ENCODE data around the gene IGSF23.

DNA sequence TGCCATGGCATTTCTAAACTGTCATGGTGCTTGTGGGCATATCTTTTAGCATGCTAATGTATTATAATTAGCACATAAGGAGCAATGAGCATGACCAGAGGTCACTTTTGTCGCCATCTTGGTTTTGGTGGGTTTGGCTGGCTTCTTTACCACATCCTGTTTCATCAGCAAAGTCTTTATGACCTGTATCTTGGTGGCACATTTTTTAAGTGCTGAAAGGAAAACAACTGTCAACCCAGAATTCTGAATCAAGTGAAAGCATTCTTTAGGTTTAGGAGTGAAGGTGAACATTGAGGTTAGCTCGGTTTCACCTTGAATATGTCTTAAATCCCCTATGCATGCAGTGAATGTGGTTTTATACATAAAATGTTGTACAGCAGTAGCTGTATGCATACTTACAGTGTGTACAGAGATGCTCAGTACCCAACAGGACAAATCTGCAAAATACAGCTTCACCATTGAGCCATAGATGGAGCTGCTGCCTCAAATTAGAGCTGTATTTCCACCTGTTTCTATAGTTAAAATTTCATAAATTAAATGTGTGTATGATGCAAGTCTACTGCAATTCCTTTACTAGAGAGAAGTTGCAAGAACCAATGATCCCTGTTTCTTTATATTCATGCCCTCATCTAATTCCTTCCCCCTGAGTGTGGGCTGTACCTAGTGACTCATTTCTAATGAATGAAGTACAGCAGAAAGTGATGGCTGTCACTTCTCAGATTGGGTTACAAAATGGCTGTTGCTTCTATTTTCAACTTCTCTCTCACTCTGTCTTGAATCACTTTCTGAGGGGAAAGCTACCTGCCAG, 25.2 kb upstream of the IGSF23 start:
- TF ChIP-seq, protein P1, sequence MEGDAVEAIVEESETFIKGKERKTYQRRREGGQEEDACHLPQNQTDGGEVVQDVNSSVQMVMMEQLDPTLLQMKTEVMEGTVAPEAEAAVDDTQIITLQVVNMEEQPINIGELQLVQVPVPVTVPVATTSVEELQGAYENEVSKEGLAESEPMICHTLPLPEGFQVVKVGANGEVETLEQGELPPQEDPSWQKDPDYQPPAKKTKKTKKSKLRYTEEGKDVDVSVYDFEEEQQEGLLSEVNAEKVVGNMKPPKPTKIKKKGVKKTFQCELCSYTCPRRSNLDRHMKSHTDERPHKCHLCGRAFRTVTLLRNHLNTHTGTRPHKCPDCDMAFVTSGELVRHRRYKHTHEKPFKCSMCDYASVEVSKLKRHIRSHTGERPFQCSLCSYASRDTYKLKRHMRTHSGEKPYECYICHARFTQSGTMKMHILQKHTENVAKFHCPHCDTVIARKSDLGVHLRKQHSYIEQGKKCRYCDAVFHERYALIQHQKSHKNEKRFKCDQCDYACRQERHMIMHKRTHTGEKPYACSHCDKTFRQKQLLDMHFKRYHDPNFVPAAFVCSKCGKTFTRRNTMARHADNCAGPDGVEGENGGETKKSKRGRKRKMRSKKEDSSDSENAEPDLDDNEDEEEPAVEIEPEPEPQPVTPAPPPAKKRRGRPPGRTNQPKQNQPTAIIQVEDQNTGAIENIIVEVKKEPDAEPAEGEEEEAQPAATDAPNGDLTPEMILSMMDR (IDR thresholded peaks at IDR 0.05) = no peak
- no peak for TF ChIP-seq EZH2 (IDR thresholded peaks at IDR 0.05)
- TF ChIP-seq EZH2phosphoT487 (IDR thresholded peaks at IDR 0.05) = no peak
